Naive B cell (primary cell): Measurements from ENCODE around the gene ISG20. TPM values are rescaled to one million over a fixed set of nuclear protein-coding genes. Genes with fewer than 3 reads are reported as not detected.
A peak's percentile ranks its signal among the peaks of the same experiment; 100 is the strongest.

ENCODE experiments used
- ATAC-seq, 2 donors: fragments of 150-1000 bp; cut with Tn5 transposase; 2 replicates each; pipeline ENCODE4 v1.10.0; 2021; ENCODE audit warnings: low read depth in 2 of 2, mild to moderate bottlenecking in 2 of 2, moderate library complexity in 2 of 2
- DNase-seq: peaks from one replicate; pipeline ENCODE4 v3.0.0; 2022
- H3K27ac Mint-ChIP-seq, 6 donors: one replicate each; pipeline ENCODE4 v1.8.0; 2020 to 2022; ENCODE audit warnings: mild to moderate bottlenecking in 6 of 6, mixed read lengths in 6 of 6, moderate library complexity in 5 of 6, inconsistent platforms in 2 of 6
- H3K27me3 Mint-ChIP-seq, 3 donors: one replicate each; pipeline ENCODE4 v1.8.0; 2021 to 2022; ENCODE audit warnings: mixed read lengths in 3 of 3, mild to moderate bottlenecking in 1 of 3
- H3K36me3 Mint-ChIP-seq, 2 donors: one replicate each; pipeline ENCODE4 v1.8.0; 2020 to 2022; ENCODE audit warnings: mixed read lengths in 2 of 2, inconsistent platforms in 1 of 2, mild to moderate bottlenecking in 1 of 2
- H3K4me1 Mint-ChIP-seq, 3 donors: one replicate each; pipeline ENCODE4 v1.8.0; 2020 to 2022; ENCODE audit warnings: mixed read lengths in 3 of 3, inconsistent platforms in 1 of 3, mild to moderate bottlenecking in 1 of 3, moderate library complexity in 1 of 3
- H3K4me3 Mint-ChIP-seq, 8 donors: one replicate each; pipeline ENCODE4 v1.8.0; 2020 to 2022; ENCODE audit warnings: mild to moderate bottlenecking in 8 of 8, mixed read lengths in 8 of 8, moderate library complexity in 8 of 8, inconsistent platforms in 2 of 8
- H3K9me3 Mint-ChIP-seq, 7 donors: one replicate each; pipeline ENCODE4 v1.8.0; 2020 to 2022; ENCODE audit warnings: mixed read lengths in 7 of 7, mild to moderate bottlenecking in 5 of 7, inconsistent platforms in 2 of 7, moderate library complexity in 1 of 7
- polyA plus RNA-seq, 6 donors: library from polyadenylated mRNA; unstranded; fragments of 300-500 nt; fragmentation: Illumina TruSeq; gene quantifications; one replicate each; pipeline ENCODE4 v1.2.3, GENCODE V29; 2021; ENCODE audit warnings: low read depth in 6 of 6

Gene ISG20
- polyA plus RNA-seq = 1,000 to 10,000 TPM in 2 of 6 donors, 100 to 1,000 TPM in 4; 638 to 1,304 (median 969) TPM

GRCh38 chr15:88638626-88639372 lies at the start of gene ISG20:
ISG20 (plus strand) TSS chr15:88639016; CDS start chr15:88639367, 351 bp downstream.
- peaks cover 54 to 89% (median 80%) of the 10 kb centered on the region in 3 donors for H3K4me1 Mint-ChIP-seq

DNA sequence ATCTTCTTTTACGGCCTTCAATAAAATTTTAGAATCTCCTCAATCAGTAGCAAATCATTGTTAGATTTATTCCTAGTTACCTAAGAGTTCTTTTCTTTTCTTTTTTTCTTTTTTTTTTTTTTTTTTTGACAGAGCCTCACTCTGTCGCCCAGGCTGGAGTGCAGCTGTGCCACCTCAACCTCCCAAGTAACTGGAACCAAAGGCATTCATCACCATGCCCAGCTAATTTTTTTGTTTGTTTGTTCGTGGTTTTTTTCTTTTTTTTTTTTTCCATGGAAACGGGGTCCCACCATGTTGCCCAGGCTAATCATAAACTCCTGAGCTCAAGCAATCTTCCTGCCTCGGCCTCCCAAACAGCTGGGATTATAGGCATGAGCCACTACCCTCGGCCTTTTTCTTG lies 48.1 kb upstream of the ISG20 start:
- ATAC-seq (no peak), DNase-seq (no peak)
- Mint-ChIP-seq H3K4me3 (no peak overlapping the region), H3K9me3 (peaks cover 0 to 3% (median 0%) of the 10 kb centered on the region in 7 donors), H3K4me1 (no peaks in the 10 kb centered on the region), H3K27ac (no peak overlapping the region), H3K27me3 (peaks cover 0 to 18% (median 4%) of the 10 kb centered on the region in 3 donors), H3K36me3 (no peaks in the 10 kb centered on the region)

More at GRCh38 chr15:88638626-88639372, at the start of gene ISG20:
- no peaks in the 10 kb centered on the region for H3K27me3 Mint-ChIP-seq
- peaks cover 13 to 42% of the 10 kb centered on the region in 2 donors for H3K36me3 Mint-ChIP-seq
- H3K27ac Mint-ChIP-seq = peak within 1 kb of the TSS; percentile 97 to 100 (median 99)
- DNase-seq = peak; percentile 98
- peak; percentile 72 to 73 for ATAC-seq
- H3K4me3 Mint-ChIP-seq = peak within 1 kb of the TSS; percentile 81 to 97 (median 93)
- no peaks in the 10 kb centered on the region for H3K9me3 Mint-ChIP-seq

DNA sequence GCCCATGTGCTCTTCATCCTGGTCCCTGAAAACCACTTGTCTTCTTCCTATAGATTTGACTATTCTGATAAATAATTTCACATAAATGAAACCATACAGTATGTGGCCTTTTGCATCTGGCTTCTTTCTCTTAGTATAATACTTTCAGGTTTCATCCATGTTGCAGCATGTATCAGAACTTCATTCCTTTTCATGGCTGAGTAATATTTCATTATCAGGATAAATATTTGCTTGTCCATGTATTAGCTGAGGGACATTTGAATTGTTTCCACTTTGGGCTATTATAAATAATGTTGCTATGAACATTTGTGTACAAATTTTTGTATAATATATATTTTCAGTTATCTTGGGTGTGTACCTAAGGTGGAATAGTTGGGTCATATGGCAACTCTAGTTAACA lies 47.4 kb upstream of the ISG20 start:
- ATAC-seq (no peak), DNase-seq (no peak)
- Mint-ChIP-seq H3K27me3 (peaks cover 0 to 18% (median 4%) of the 10 kb centered on the region in 3 donors), H3K27ac (no peak overlapping the region), H3K9me3 (peaks cover 0 to 3% (median 0%) of the 10 kb centered on the region in 7 donors), H3K4me1 (no peaks in the 10 kb centered on the region), H3K4me3 (no peak overlapping the region), H3K36me3 (no peaks in the 10 kb centered on the region)

- Mint-ChIP-seq H3K4me3 (peak overlapping the region in 4 of 8 donors; percentile 36 to 76 (median 70)), H3K27ac (no peak overlapping the region), H3K9me3 (peaks cover 0 to 7% (median 4%) of the 10 kb centered on the region in 7 donors), H3K4me1 (peaks cover 19 to 28% (median 22%) of the 10 kb centered on the region in 3 donors), H3K27me3 (peaks cover 61 to 65% (median 64%) of the 10 kb centered on the region in 3 donors), H3K36me3 (peaks cover 10 to 15% of the 10 kb centered on the region in 2 donors)
- DNase-seq (no peak), ATAC-seq (no peak)
These were observed 34.9 kb upstream of the ISG20 start for GRCh38 chr15:88603885-88604284.

DNA sequence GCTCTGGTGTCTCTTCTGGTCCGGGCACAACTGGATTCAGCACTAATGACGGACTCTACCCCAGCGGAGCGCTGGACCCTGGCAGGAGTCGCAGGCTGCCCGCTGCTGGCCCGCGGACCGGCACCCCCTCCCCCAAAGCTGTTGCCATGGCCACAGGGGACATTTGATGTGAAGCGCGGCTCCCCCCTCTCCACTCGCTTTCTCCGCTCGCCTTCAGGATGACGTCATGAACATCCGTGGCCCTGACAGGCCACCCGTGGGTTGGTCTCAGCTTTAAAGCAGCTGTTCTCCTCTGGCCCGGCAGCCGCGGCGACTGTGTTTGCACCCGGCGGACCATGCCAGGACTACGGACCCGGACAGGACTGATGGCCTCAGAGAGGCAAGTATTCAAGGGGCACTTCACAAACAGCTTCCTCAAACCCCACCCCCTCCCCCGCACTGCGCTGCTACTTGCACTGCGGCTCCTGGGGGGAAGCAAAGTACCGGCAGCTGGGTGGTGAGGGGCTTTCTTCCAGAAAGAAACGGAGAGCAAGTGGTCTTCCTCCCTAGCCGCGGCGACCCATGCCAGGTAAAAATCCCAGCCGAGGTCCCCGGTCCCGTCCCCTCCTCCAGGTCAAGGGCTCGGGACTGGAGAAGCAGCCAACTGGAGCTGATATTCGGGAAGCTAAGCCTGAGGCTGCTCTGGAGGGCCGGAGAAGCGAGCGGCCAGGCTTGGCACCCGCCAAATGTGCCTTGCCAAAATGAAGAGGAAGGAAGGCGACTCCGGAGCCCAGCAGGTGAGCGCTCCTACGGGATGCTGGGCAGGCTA lies 34.2 kb upstream of the ISG20 start:
- H3K36me3 Mint-ChIP-seq = peaks cover 10 to 15% of the 10 kb centered on the region in 2 donors
- peak overlapping the region in 7 of 8 donors; percentile 36 to 86 (median 66) for H3K4me3 Mint-ChIP-seq
- no peak for DNase-seq
- peak overlapping the region in 1 of 6 donors; percentile 52 for H3K27ac Mint-ChIP-seq
- ATAC-seq = peak in 1 of 2 donors; percentile 37
- peaks cover 19 to 28% (median 22%) of the 10 kb centered on the region in 3 donors for H3K4me1 Mint-ChIP-seq
- H3K27me3 Mint-ChIP-seq = peaks cover 68 to 71% (median 69%) of the 10 kb centered on the region in 3 donors
- H3K9me3 Mint-ChIP-seq = peaks cover 0 to 7% (median 4%) of the 10 kb centered on the region in 7 donors

DNA sequence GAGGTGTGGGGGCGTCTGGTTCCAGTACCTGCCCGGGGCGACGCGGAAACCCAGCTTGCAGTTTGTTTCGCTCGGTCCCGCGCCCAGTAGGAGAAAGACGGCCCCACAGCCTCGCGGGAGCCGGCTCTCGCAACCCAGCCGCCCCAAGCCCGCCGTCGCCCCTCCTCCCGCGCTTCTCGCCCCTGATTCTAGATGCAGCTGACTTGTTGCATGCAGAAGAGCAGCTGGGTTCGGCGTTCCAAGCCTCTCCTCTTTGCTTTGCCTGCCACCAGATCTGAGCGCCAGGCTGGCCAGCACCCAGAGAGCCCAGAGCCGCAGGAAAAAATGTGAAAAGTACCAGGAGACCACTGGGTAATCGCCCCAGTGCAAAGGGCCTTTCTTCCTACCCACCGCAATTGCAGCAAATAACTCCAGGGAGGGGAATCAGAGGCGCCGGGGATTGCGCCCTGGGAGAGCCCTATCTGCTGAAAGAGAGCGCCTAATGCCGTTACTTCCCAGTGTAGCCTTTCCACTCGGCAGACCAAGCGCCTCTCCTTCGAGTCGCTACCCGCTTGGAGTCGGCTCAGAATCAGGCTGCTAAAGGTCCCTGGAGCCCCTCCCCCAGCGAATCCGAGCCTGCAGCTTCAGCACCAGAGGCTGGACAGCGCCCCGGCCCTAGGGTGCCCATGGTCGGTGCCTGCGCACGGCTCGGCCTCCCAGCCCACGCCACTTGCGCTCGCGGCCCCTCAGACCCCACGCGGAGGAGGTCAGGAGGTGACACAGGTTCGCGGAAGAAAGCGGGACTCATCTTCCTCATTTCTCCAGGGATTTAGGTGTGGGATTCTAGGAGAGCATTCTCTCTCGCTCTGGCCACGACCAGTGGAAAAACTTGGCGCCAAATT lies 33.4 kb upstream of the ISG20 start:
- peak overlapping the region in 6 of 8 donors; percentile 36 to 86 (median 62) for H3K4me3 Mint-ChIP-seq
- DNase-seq = peak; percentile 42
- ATAC-seq = peak; percentile 48 to 57
- peaks cover 0 to 7% (median 4%) of the 10 kb centered on the region in 7 donors for H3K9me3 Mint-ChIP-seq
- H3K27ac Mint-ChIP-seq = peak overlapping the region in 1 of 6 donors; percentile 58
- H3K27me3 Mint-ChIP-seq = peaks cover 73 to 80% (median 73%) of the 10 kb centered on the region in 3 donors
- H3K4me1 Mint-ChIP-seq = peaks cover 19 to 28% (median 22%) of the 10 kb centered on the region in 3 donors
- peaks cover 10 to 15% of the 10 kb centered on the region in 2 donors for H3K36me3 Mint-ChIP-seq

DNA sequence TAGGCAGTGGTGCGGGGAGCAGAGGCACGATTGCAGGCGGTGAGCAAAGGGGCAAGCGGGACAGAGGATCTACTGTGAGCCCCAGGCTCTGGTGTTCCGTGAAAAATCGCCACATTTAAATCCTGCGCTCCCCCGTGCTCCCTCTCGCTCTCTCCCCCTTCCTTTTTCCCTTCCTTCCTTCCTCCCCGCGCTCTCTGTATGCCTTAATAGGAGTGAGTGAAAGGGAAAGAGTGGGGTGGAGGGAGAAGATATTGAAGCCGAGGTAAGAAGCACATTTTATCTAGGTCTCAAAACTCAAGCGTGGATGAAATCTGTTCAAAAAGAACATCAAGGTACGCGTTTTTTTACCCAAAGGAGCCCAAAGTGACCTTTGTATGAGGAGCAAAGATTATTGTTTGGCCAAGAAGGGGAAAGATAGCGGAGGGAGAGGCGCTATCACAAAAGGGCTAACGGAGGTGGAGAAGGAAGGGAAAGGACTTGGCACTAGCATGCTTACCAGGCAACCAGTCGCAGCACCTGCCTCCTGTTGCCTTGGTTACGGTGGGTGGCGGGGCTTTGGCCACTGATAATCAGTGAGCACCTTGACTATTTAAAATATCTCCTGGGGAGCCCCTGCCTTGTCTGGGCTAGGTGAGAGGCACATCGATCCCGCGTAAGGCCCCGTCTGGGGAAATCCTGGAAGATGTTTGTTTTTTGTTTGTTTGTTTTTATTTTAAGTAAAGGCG lies 32.6 kb upstream of the ISG20 start:
- H3K4me3 Mint-ChIP-seq = peak overlapping the region in 6 of 8 donors; percentile 16 to 76 (median 26)

GRCh38 chr15:88607951-88608350 lies 30.9 kb upstream of the ISG20 start:
- Mint-ChIP-seq H3K4me3 (no peak overlapping the region), H3K36me3 (peaks cover 10% of the 10 kb centered on the region in 2 donors), H3K4me1 (peaks cover 19 to 33% (median 26%) of the 10 kb centered on the region in 3 donors), H3K9me3 (peaks cover 0 to 7% (median 4%) of the 10 kb centered on the region in 7 donors), H3K27ac (no peak overlapping the region), H3K27me3 (peaks cover 67 to 95% (median 90%) of the 10 kb centered on the region in 3 donors)
- DNase-seq (no peak), ATAC-seq (no peak)

More for the DNA sequence above, 32.6 kb upstream of the ISG20 start:
- DNase-seq (no peak), ATAC-seq (no peak)
- peaks cover 10 to 15% of the 10 kb centered on the region in 2 donors for H3K36me3 Mint-ChIP-seq
- peak overlapping the region in 1 of 6 donors; percentile 40 for H3K27ac Mint-ChIP-seq
- peaks cover 0 to 7% (median 4%) of the 10 kb centered on the region in 7 donors for H3K9me3 Mint-ChIP-seq
- H3K4me1 Mint-ChIP-seq = peaks cover 19 to 33% (median 26%) of the 10 kb centered on the region in 3 donors
- H3K27me3 Mint-ChIP-seq = peaks cover 73 to 88% (median 81%) of the 10 kb centered on the region in 3 donors

DNA sequence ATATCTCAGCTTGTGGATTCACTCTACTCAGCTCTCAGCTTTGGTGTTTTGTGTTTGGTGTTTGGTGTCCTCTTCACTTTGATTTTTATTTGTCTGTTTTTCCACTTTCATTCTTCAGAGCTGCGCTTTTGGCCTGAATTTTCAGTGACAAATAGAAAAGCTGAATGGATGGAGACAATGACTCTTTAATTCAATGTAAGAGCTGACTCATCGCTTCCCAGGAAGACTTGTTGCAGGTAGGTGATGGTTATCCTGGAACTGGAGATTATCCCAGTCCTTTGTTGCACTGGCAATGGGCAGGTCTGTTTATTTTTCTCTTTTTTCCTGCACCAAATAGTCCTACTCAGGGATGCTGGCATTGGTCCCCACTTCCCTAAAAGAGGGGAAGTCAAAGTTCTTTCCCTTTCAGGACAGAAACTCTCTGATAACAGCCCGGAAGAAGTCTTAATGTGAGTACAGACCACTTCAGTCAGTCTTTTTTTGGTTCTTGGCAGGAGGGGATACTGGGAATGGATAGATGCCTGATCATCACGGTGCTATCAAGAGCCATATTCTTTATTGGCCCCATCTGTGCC lies 30.1 kb upstream of the ISG20 start:
- peaks cover 0 to 7% (median 4%) of the 10 kb centered on the region in 7 donors for H3K9me3 Mint-ChIP-seq
- no peak overlapping the region for H3K27ac Mint-ChIP-seq
- no peak for DNase-seq
- peak overlapping the region in 1 of 8 donors; percentile 0 for H3K4me3 Mint-ChIP-seq
- H3K36me3 Mint-ChIP-seq = peaks cover 7 to 10% of the 10 kb centered on the region in 2 donors
- ATAC-seq = no peak
- peaks cover 19 to 32% (median 26%) of the 10 kb centered on the region in 3 donors for H3K4me1 Mint-ChIP-seq
- H3K27me3 Mint-ChIP-seq = peaks cover 68 to 95% (median 94%) of the 10 kb centered on the region in 3 donors

GRCh38 chr15:88609344-88610090 lies 29.3 kb upstream of the ISG20 start:
- Mint-ChIP-seq H3K36me3 (peaks cover 7 to 10% of the 10 kb centered on the region in 2 donors), H3K4me3 (no peak overlapping the region), H3K4me1 (peaks cover 16 to 24% (median 21%) of the 10 kb centered on the region in 3 donors), H3K9me3 (peaks cover 0 to 7% (median 4%) of the 10 kb centered on the region in 7 donors), H3K27ac (no peak overlapping the region), H3K27me3 (peaks cover 67 to 95% (median 94%) of the 10 kb centered on the region in 3 donors)
- no peak for ATAC-seq
- no peak for DNase-seq

DNA sequence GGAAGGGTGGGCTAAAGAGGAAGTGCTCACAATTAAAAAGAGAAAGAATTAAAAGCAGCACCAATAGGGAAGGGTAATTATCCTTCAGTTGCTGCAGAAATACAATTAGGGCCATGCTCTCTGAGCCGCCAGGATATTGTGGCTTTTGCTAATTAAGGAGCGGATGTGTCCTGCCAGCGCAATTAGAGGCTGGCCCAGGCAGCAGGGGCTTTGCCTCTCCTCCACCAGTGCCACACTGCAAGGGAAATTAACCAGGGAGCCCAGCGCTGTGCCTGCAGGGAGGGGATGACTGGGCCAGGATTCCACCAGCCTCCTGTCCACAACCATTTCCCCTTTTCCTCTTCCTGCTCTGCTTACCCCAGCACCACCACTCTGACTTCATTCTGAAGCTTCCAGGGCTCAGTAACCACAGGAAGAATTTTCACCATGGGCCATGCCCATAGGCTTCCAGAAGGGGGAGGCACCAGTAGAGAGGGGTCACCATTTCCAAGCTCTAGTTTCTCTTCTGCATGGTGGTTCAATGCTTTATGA lies 28.1 kb upstream of the ISG20 start:
- H3K36me3 Mint-ChIP-seq = peaks cover 7 to 10% of the 10 kb centered on the region in 2 donors
- H3K27ac Mint-ChIP-seq = no peak overlapping the region
- no peak overlapping the region for H3K4me3 Mint-ChIP-seq
- peaks cover 0 to 7% (median 4%) of the 10 kb centered on the region in 7 donors for H3K9me3 Mint-ChIP-seq
- H3K4me1 Mint-ChIP-seq = peaks cover 4 to 11% (median 9%) of the 10 kb centered on the region in 3 donors
- ATAC-seq = no peak
- peaks cover 57 to 93% (median 83%) of the 10 kb centered on the region in 3 donors for H3K27me3 Mint-ChIP-seq
- no peak for DNase-seq
